Activated effector memory CD4-positive, alpha-beta T cell treated with Interleukin-2 at 50 U/mL for 16 hours (primary cell): ENCODE data around the gene GAA.

Source experiments
- DNase-seq: peaks from one replicate; pipeline ENCODE4 v3.0.0-alpha.2; 2020

The GAA gene

GRCh38 chr17:80104956-80105375 lies 3.6 kb downstream of the GAA start:
- DNase-seq: no peak

GRCh38 chr17:80105762-80106161 lies 4.4 kb downstream of the GAA start:
- no peak for DNase-seq

- DNase-seq: no peak
These were observed 4.8 kb downstream of the GAA start for GRCh38 chr17:80106176-80106575.

GRCh38 chr17:80106751-80107150 lies 5.4 kb downstream of the GAA start:
- DNase-seq: no peak

GRCh38 chr17:80107231-80108021 lies 6.0 kb downstream of the GAA start:
- DNase-seq: no peak

- DNase-seq: no peak
These were observed 6.9 kb downstream of the GAA start for GRCh38 chr17:80108036-80108971.

GRCh38 chr17:80109066-80109660 lies 7.8 kb downstream of the GAA start:
- DNase-seq: no peak

GRCh38 chr17:80109713-80110446 lies 8.5 kb downstream of the GAA start:
- no peak for DNase-seq

GRCh38 chr17:80110447-80110812 lies 9.0 kb downstream of the GAA start:
- no peak for DNase-seq

GRCh38 chr17:80110927-80111701 lies 9.7 kb downstream of the GAA start:
- no peak for DNase-seq

- no peak for DNase-seq
These were observed 10.5 kb downstream of the GAA start for GRCh38 chr17:80111702-80112470.

GRCh38 chr17:80112471-80113032 lies 11.2 kb downstream of the GAA start:
- DNase-seq: no peak

- DNase-seq: no peak
These were observed 11.7 kb downstream of the GAA start for GRCh38 chr17:80113033-80113484.

- DNase-seq: no peak
These were observed 13.4 kb downstream of the GAA start for GRCh38 chr17:80114758-80115157.

GRCh38 chr17:80115159-80115558 lies 13.8 kb downstream of the GAA start:
- DNase-seq: no peak

GRCh38 chr17:80116276-80116920 lies 15.0 kb downstream of the GAA start:
- DNase-seq: no peak

GRCh38 chr17:80116921-80117380 lies 15.6 kb downstream of the GAA start:
- no peak for DNase-seq

GRCh38 chr17:80117491-80118401 lies 16.4 kb downstream of the GAA start:
- no peak for DNase-seq
